HG03135 (cell line): Measurements from ENCODE around the gene DENND2A.
"Not testable (repeated sequence)": the region's sequence is repeated elsewhere in the genome, so short reads cannot be mapped to it uniquely, and the experiment has no call there.

ENCODE experiments used
- ATAC-seq: cut with Tn5 transposase; IDR thresholded peaks from one replicate; pipeline ENCODE4 v1.9.1; 2021; ENCODE audit warnings: mild to moderate bottlenecking, moderate library complexity; ENCODE audit not compliant: unreplicated experiment

The DENND2A gene

GRCh38 chr7:140650367-140650766, 9.8 kb upstream of the DENND2A start:
- no peak for ATAC-seq

GRCh38 chr7:140649556-140650205, 9.1 kb upstream of the DENND2A start:
- ATAC-seq, result no peak

GRCh38 chr7:140646931-140647647, 6.5 kb upstream of the DENND2A start:
- peak; percentile 78 for ATAC-seq

GRCh38 chr7:140645166-140645900, 4.7 kb upstream of the DENND2A start:
- ATAC-seq, result no peak

- not testable (repeated sequence) for ATAC-seq
These were observed 4.1 kb upstream of the DENND2A start for GRCh38 chr7:140644761-140645160.

GRCh38 chr7:140643416-140643815, 2.8 kb upstream of the DENND2A start:
- no peak for ATAC-seq

GRCh38 chr7:140641524-140642195, 1.0 kb upstream of the DENND2A start:
- ATAC-seq, result no peak

GRCh38 chr7:140640060-140640637, 464 bp downstream of the DENND2A start:
- no peak for ATAC-seq

- no peak for ATAC-seq
These were observed 1.1 kb downstream of the DENND2A start for GRCh38 chr7:140639366-140640053.

GRCh38 chr7:140638173-140638791, 2.3 kb downstream of the DENND2A start:
- ATAC-seq, result no peak

- no peak for ATAC-seq
These were observed 3.2 kb downstream of the DENND2A start for GRCh38 chr7:140637400-140637799.

- ATAC-seq, result no peak
These were observed 4.8 kb downstream of the DENND2A start for GRCh38 chr7:140635816-140636215.

GRCh38 chr7:140635345-140635744, 5.3 kb downstream of the DENND2A start:
- no peak for ATAC-seq

- no peak for ATAC-seq
These were observed 9.0 kb downstream of the DENND2A start for GRCh38 chr7:140631602-140632001.

- ATAC-seq, result no peak
These were observed 9.6 kb downstream of the DENND2A start for GRCh38 chr7:140631021-140631420.

GRCh38 chr7:140625908-140626868, 14.4 kb downstream of the DENND2A start:
- ATAC-seq, result no peak

- ATAC-seq, result not testable (repeated sequence)
These were observed 15.4 kb downstream of the DENND2A start for GRCh38 chr7:140625192-140625558.

- ATAC-seq, result no peak
These were observed 16.0 kb downstream of the DENND2A start for GRCh38 chr7:140624392-140625191.
